ENCODE results near the gene FFAR3. TPM values are rescaled to one million over a fixed set of nuclear protein-coding genes. Genes with fewer than 3 reads are reported as not detected.

The FFAR3 gene
- total RNA-seq, 6 experiments from 2014 or later: not detected

GRCh38 chr19:35331551-35332214 lies 26.6 kb upstream of the FFAR3 start:
- H3K4me1 Mint-ChIP-seq (ENCODE audit: low read depth): no peaks in the 10 kb centered on the region
- no peak overlapping the region for H3K27ac Mint-ChIP-seq
- H3K9me3 Mint-ChIP-seq: no peaks in the 10 kb centered on the region
- H3K27me3 Mint-ChIP-seq (ENCODE audit: insufficient read depth): peaks cover 65% of the 10 kb centered on the region
- no peak overlapping the region for H3K4me3 Mint-ChIP-seq
- DNase-seq: no peak
- H3K36me3 Mint-ChIP-seq (ENCODE audit: low read depth): no peaks in the 10 kb centered on the region
- no peak for TF ChIP-seq CTCF (IDR thresholded peaks at IDR 0.05)

GRCh38 chr19:35332817-35333216 lies 25.4 kb upstream of the FFAR3 start:
- no peak for DNase-seq

GRCh38 chr19:35334144-35334753 lies 24.0 kb upstream of the FFAR3 start:
- no peak overlapping the region for H3K27ac Mint-ChIP-seq
- H3K27me3 Mint-ChIP-seq (ENCODE audit: insufficient read depth): peaks cover 66% of the 10 kb centered on the region
- TF ChIP-seq CTCF (IDR thresholded peaks at IDR 0.05): no peak
- no peak overlapping the region for H3K4me3 Mint-ChIP-seq
- DNase-seq: no peak
- no peaks in the 10 kb centered on the region for H3K4me1 Mint-ChIP-seq (ENCODE audit: low read depth)
- H3K36me3 Mint-ChIP-seq (ENCODE audit: low read depth): no peaks in the 10 kb centered on the region
- no peaks in the 10 kb centered on the region for H3K9me3 Mint-ChIP-seq

More at GRCh38 chr19:35332817-35333216, 25.4 kb upstream of the FFAR3 start:
- H3K4me3 Mint-ChIP-seq: no peak overlapping the region
- peaks cover 67% of the 10 kb centered on the region for H3K27me3 Mint-ChIP-seq (ENCODE audit: insufficient read depth)
- TF ChIP-seq CTCF (IDR thresholded peaks at IDR 0.05): no peak
- no peaks in the 10 kb centered on the region for H3K36me3 Mint-ChIP-seq (ENCODE audit: low read depth)
- no peaks in the 10 kb centered on the region for H3K4me1 Mint-ChIP-seq (ENCODE audit: low read depth)
- H3K9me3 Mint-ChIP-seq: no peaks in the 10 kb centered on the region
- no peak overlapping the region for H3K27ac Mint-ChIP-seq

GRCh38 chr19:35336166-35336955 lies 21.9 kb upstream of the FFAR3 start:
- no peak for DNase-seq
- no peak overlapping the region for H3K27ac Mint-ChIP-seq
- peaks cover 65% of the 10 kb centered on the region for H3K27me3 Mint-ChIP-seq (ENCODE audit: insufficient read depth)
- H3K36me3 Mint-ChIP-seq (ENCODE audit: low read depth): no peaks in the 10 kb centered on the region
- no peaks in the 10 kb centered on the region for H3K4me1 Mint-ChIP-seq (ENCODE audit: low read depth)
- H3K9me3 Mint-ChIP-seq: no peaks in the 10 kb centered on the region
- TF ChIP-seq CTCF (IDR thresholded peaks at IDR 0.05): no peak
- H3K4me3 Mint-ChIP-seq: no peak overlapping the region

- TF ChIP-seq CTCF (IDR thresholded peaks at IDR 0.05): no peak
- Mint-ChIP-seq H3K27ac (no peak overlapping the region), H3K4me1 (ENCODE audit: low read depth) (no peaks in the 10 kb centered on the region), H3K9me3 (no peaks in the 10 kb centered on the region), H3K4me3 (no peak overlapping the region), H3K27me3 (ENCODE audit: insufficient read depth) (peaks cover 63% of the 10 kb centered on the region), H3K36me3 (ENCODE audit: low read depth) (no peaks in the 10 kb centered on the region)
- DNase-seq: no peak
These were observed 20.9 kb upstream of the FFAR3 start for GRCh38 chr19:35337097-35337983.
